ENCODE results near the gene PUM1. TPM values are rescaled to one million over a fixed set of nuclear protein-coding genes. Genes with fewer than 3 reads are reported as not detected.

PUM1 gene
- polyA plus RNA-seq, 1 donor = 71.9 TPM

DNA sequence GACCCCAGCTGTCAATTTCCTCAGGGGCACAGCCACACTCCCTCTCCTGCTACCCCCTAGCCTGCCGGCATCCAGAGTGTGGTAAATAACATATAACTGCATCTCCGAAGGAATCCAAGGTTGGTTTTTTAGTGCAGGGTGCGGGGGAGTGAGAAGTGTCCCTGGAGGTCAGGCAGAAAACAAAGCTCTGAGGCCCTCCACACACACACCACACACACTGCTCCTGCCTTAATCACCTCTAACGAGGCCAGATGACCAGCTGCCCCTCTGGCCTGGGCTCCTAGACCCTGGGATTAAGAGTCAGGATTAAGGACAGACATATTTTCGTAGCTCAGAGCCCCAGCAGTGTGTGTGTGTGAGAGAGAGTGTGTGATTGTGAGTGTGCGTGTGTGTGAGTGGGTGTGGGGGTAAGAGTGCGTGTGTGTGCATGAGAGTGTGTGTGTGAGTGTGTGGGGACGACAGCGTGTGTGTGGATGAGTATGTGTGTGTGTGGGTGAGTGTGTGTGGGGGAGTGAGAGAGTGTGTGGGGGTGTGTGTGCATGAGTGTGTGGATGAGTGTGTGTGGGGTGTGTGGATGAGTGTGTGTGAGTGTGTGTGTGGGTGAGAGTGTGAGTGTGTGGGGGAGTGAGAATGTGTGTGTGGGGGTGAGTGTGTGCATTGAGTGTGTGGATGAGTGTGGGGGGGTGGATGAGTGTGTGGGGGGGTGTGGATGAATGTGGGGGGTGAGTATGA is 171.6 kb downstream of the PUM1 start:
- Histone ChIP-seq H3K27ac (ENCODE audit: low read length) (peak overlapping the region; percentile 4), H3K4me1 (ENCODE audit: control insufficient read depth, insufficient read depth, low read length) (peaks cover 41% of the 10 kb centered on the region), H3K9me3 (ENCODE audit: control insufficient read depth, low read depth, low read length) (no peaks in the 10 kb centered on the region)

DNA sequence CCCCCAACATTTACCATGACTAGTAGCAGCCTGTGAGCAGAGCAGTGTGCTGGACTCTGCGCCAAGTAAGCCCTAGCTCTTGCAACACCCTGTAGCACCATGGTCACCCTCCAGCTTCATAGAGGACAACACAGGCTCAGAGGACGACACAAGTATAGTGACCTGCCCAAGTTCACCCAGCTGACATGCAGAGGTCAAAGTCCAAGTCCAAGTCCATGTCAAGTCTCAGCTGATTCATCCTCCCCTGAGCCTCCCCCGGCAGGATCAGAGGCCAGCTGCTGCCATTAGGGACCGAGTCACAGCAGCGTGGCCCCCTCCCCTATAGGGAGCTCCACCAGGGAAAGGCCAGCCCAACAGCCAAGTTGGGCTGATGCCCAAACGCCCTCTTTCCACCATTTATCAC is 172.8 kb downstream of the PUM1 start:
- no CpG with 5 or more reads among the region's 6 CpGs for WGBS (ENCODE audit: insufficient coverage, low lambda C conversion rate)
- peak overlapping the region; percentile 92 for H3K27ac ChIP-seq (ENCODE audit: low read length)
- no peak overlapping the region for H3K4me3 ChIP-seq (ENCODE audit: low read length)
- DNase-seq = peak; percentile 92 to 93
- H3K4me1 ChIP-seq (ENCODE audit: control insufficient read depth, insufficient read depth, low read length) = peaks cover 46% of the 10 kb centered on the region
- H3K36me3 ChIP-seq (ENCODE audit: control insufficient read depth, insufficient read depth, low read length) = no peaks in the 10 kb centered on the region
- no peaks in the 10 kb centered on the region for H3K9me3 ChIP-seq (ENCODE audit: control insufficient read depth, low read depth, low read length)
- no peaks in the 10 kb centered on the region for H3K27me3 ChIP-seq (ENCODE audit: control insufficient read depth, insufficient read depth, low read length)

More for the DNA sequence above, 171.6 kb downstream of the PUM1 start:
- no peaks in the 10 kb centered on the region for H3K36me3 ChIP-seq (ENCODE audit: control insufficient read depth, insufficient read depth, low read length)
- H3K4me3 ChIP-seq (ENCODE audit: low read length) = no peak overlapping the region
- no CpG with 5 or more reads among the region's 9 CpGs for WGBS (ENCODE audit: insufficient coverage, low lambda C conversion rate)
- no peak for DNase-seq
- no peaks in the 10 kb centered on the region for H3K27me3 ChIP-seq (ENCODE audit: control insufficient read depth, insufficient read depth, low read length)

DNA sequence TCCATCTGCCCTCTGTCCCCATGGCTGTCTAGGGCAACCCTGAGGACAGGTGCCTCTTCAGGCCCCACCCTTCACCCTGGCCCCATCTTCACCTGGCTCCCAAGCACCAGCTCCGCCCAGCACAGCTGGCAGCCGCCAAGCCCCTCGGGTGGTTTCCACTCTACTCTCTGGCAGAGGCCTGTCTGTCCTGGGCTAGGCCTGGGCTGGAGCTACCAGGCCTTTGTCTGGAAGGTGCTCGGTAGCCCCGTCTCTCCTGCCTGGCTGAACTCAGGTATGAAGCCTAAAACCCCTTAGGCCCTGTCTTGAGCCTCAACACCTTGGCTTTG is 174.3 kb downstream of the PUM1 start:
- no peaks in the 10 kb centered on the region for H3K9me3 ChIP-seq (ENCODE audit: control insufficient read depth, low read depth, low read length)
- no peak overlapping the region for H3K4me3 ChIP-seq (ENCODE audit: low read length)
- no peaks in the 10 kb centered on the region for H3K36me3 ChIP-seq (ENCODE audit: control insufficient read depth, insufficient read depth, low read length)
- DNase-seq = no peak
- peaks cover 40% of the 10 kb centered on the region for H3K4me1 ChIP-seq (ENCODE audit: control insufficient read depth, insufficient read depth, low read length)
- WGBS (ENCODE audit: insufficient coverage, low lambda C conversion rate) = no CpG with 5 or more reads among the region's 5 CpGs
- no peaks in the 10 kb centered on the region for H3K27me3 ChIP-seq (ENCODE audit: control insufficient read depth, insufficient read depth, low read length)
- H3K27ac ChIP-seq (ENCODE audit: low read length) = peak overlapping the region; percentile 92

DNA sequence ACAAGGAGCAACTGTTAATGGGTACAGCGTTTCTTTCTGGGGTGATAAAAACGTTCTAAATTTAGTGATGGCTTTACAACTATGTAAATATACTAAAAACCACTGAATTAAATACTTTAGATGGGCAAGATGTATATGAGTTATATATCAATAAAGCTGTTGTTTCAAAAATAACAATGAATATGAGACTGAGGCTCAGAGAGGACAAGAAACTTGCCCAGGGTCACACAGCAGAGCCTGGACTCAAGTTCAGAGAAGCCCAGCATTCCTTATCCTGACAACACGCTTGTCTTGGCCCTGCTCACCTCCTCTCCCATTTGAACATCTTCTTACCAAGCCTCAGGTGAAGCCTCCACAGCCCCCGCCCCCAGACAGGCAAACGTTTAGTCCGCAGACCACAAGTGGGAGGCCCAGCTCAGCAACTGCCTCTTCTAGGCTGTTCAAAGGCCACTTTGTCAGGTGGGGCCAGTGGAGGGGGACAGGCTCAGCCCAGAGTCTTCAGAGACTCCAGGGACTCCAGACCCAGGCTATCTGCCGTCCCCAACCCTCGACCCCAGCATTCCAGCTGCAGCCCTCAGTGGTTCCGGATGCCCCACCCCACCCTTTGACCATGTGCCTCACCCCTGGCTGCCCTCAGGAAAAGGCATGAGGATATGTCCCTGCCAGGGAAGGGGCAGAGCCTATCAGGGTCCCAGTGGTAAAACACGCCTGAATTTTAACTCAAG is 174.9 kb downstream of the PUM1 start:
- peak; percentile 90 to 96 for DNase-seq
- no CpG with 5 or more reads among the region's 10 CpGs for WGBS (ENCODE audit: insufficient coverage, low lambda C conversion rate)
- Histone ChIP-seq H3K27ac (ENCODE audit: low read length) (peak overlapping the region; percentile 92), H3K9me3 (ENCODE audit: control insufficient read depth, low read depth, low read length) (no peaks in the 10 kb centered on the region), H3K27me3 (ENCODE audit: control insufficient read depth, insufficient read depth, low read length) (no peaks in the 10 kb centered on the region), H3K4me3 (ENCODE audit: low read length) (no peak overlapping the region), H3K4me1 (ENCODE audit: control insufficient read depth, insufficient read depth, low read length) (peaks cover 40% of the 10 kb centered on the region), H3K36me3 (ENCODE audit: control insufficient read depth, insufficient read depth, low read length) (no peaks in the 10 kb centered on the region)

DNA sequence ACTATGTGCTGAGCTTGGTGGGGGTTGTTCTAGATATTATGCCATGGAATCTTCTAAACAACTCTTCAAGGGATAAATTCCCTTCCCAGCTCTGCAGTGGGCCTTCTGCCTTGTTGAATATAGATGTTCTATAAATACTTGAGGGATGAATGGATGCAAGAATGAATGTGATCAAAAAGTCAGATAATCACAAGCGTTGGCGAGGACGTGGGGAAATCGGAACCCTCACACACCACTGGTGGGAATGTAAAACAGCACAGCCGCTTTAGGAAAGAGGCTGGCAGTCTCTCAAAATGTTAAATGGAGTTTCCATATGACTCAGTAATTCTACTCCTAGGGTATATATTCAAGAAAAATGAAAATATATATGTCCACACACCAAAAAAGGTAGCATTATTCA is 176.0 kb downstream of the PUM1 start:
- H3K36me3 ChIP-seq (ENCODE audit: control insufficient read depth, insufficient read depth, low read length) = no peaks in the 10 kb centered on the region
- H3K27ac ChIP-seq (ENCODE audit: low read length) = peak overlapping the region; percentile 74
- no peaks in the 10 kb centered on the region for H3K9me3 ChIP-seq (ENCODE audit: control insufficient read depth, low read depth, low read length)
- peaks cover 40% of the 10 kb centered on the region for H3K4me1 ChIP-seq (ENCODE audit: control insufficient read depth, insufficient read depth, low read length)
- H3K4me3 ChIP-seq (ENCODE audit: low read length) = no peak overlapping the region
- DNase-seq = no peak
- H3K27me3 ChIP-seq (ENCODE audit: control insufficient read depth, insufficient read depth, low read length) = no peaks in the 10 kb centered on the region
- no CpG with 5 or more reads among the region's 5 CpGs for WGBS (ENCODE audit: insufficient coverage, low lambda C conversion rate)

DNA sequence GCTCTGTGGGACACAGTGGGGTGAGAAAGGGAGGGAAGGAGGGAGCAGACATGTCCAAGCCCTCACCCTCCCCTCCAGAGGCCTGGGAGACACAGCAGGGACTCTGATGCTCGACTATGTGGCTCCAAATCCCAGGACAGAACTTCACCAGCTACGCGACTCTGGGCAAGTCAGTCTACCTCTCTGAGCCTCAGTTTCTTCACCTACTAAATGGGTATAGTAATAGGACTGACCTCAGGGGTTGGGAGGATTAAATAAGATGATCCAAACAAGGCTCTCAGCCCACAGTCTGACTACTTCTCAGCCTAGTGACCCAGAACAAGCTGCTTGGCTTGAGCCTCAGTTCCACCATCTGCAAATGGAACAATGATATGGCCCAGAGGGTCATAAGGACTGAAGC is 176.5 kb downstream of the PUM1 start:
- no peaks in the 10 kb centered on the region for H3K36me3 ChIP-seq (ENCODE audit: control insufficient read depth, insufficient read depth, low read length)
- H3K27me3 ChIP-seq (ENCODE audit: control insufficient read depth, insufficient read depth, low read length) = no peaks in the 10 kb centered on the region
- DNase-seq = no peak
- WGBS (ENCODE audit: insufficient coverage, low lambda C conversion rate) = no CpG with 5 or more reads among the region's 3 CpGs
- peak overlapping the region; percentile 74 for H3K27ac ChIP-seq (ENCODE audit: low read length)
- peaks cover 40% of the 10 kb centered on the region for H3K4me1 ChIP-seq (ENCODE audit: control insufficient read depth, insufficient read depth, low read length)
- no peaks in the 10 kb centered on the region for H3K9me3 ChIP-seq (ENCODE audit: control insufficient read depth, low read depth, low read length)
- H3K4me3 ChIP-seq (ENCODE audit: low read length) = no peak overlapping the region

DNA sequence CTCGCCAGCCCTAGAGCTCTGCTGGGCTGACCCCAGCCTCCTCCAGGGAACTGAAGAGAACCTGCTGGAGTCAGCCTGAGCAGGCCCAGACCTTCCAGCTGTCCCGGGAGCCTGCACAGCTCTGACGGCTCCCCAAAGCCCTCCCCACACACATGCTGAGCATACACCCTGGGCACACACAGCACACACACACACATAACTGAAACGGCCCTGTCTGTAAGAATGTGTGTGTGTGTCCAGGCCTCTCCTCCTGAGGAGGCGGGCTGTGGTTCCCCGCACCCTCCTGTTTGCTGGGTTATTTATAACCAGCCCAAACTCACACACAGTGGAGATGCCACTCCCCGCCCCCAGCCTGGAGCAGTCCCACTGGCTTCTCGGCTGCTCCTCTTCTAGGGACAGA is 177.1 kb downstream of the PUM1 start:
- Histone ChIP-seq H3K4me3 (ENCODE audit: low read length) (no peak overlapping the region), H3K27me3 (ENCODE audit: control insufficient read depth, insufficient read depth, low read length) (no peaks in the 10 kb centered on the region), H3K27ac (ENCODE audit: low read length) (peak overlapping the region; percentile 74), H3K4me1 (ENCODE audit: control insufficient read depth, insufficient read depth, low read length) (peaks cover 36% of the 10 kb centered on the region), H3K9me3 (ENCODE audit: control insufficient read depth, low read depth, low read length) (no peaks in the 10 kb centered on the region), H3K36me3 (ENCODE audit: control insufficient read depth, insufficient read depth, low read length) (no peaks in the 10 kb centered on the region)
- DNase-seq = peak; percentile 57
- no CpG with 5 or more reads among the region's 8 CpGs for WGBS (ENCODE audit: insufficient coverage, low lambda C conversion rate)

DNA sequence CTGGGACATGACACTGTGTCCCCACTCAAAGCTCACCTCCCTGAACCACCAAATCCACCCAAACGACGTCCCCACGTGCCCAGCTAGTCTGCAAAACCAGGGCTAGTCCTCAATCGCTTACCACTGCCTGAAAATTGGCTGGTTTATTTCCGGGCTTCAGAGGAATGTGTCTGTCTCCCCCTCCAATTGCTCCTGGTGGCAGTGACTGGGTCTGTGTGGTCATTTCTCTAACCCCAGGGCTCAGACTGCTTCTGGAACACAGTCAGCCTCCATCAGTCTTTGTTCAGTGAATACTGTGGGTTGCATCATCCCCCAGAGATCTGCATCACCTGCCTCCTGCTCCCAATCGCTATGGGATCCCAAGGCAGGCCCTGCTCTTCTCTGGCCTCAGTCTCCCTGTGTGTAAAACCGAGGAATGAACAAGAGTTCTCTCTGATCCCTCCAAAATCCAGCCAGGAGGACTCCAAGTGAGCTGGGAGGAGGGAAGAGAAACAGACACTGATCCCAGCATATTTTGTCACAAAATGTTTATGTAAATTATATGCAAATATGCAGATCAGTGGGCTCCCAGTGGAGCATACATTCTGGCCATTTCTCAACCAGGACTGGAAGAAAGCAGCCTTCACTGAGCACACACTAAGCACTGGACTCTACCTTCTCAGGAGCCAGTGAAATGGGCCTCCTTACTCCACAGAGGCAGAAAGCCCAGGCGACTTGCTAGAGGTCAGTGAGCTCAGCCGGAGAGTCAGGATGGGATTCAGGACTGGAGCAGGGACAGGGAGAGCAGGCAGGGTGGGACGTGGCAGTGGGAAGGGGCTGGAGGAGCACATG is 177.8 kb downstream of the PUM1 start:
- no CpG with 5 or more reads among the region's 10 CpGs for WGBS (ENCODE audit: insufficient coverage, low lambda C conversion rate)
- H3K9me3 ChIP-seq (ENCODE audit: control insufficient read depth, low read depth, low read length) = no peaks in the 10 kb centered on the region
- peaks cover 30% of the 10 kb centered on the region for H3K4me1 ChIP-seq (ENCODE audit: control insufficient read depth, insufficient read depth, low read length)
- no peaks in the 10 kb centered on the region for H3K36me3 ChIP-seq (ENCODE audit: control insufficient read depth, insufficient read depth, low read length)
- H3K4me3 ChIP-seq (ENCODE audit: low read length) = no peak overlapping the region
- no peaks in the 10 kb centered on the region for H3K27me3 ChIP-seq (ENCODE audit: control insufficient read depth, insufficient read depth, low read length)
- no peak for DNase-seq
- H3K27ac ChIP-seq (ENCODE audit: low read length) = peak overlapping the region; percentile 74

DNA sequence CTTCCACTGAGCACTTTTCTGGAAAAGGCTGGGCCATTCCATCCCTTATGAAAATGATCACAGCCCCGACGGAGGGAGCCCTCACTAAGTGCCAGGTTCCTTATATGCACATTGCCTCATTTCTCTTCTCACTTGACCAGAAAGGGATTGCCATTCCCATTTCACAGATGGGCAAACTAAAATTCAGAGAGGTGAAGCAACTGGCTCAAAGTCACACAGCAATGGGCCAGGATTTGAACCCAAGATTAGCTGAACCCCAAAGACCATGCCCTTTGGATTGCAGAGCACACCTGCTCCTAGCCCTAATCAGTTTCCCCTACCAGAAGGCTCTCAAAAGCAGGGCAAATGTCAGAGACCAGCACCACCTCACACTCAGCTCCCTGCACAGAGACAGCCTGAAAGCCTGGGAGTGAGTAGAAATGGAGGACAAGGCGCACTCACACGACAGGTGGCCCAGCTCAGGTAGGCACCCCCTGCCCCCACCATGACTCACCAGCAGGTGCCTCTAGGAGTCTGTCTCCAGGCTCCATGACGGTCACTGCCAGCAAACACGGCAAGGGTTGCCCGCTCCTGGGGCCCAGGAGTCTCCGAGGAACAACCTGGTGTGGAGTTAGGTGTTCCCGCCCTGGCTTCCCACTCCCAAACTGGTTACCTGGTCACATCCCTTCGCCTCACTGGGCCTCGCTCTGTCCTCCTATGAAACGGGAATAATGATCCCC is 178.6 kb downstream of the PUM1 start:
- H3K27me3 ChIP-seq (ENCODE audit: control insufficient read depth, insufficient read depth, low read length) = no peaks in the 10 kb centered on the region
- no peak for DNase-seq
- H3K9me3 ChIP-seq (ENCODE audit: control insufficient read depth, low read depth, low read length) = no peaks in the 10 kb centered on the region
- H3K4me1 ChIP-seq (ENCODE audit: control insufficient read depth, insufficient read depth, low read length) = peaks cover 22% of the 10 kb centered on the region
- H3K36me3 ChIP-seq (ENCODE audit: control insufficient read depth, insufficient read depth, low read length) = no peaks in the 10 kb centered on the region
- WGBS (ENCODE audit: insufficient coverage, low lambda C conversion rate) = no CpG with 5 or more reads among the region's 12 CpGs
- no peak overlapping the region for H3K4me3 ChIP-seq (ENCODE audit: low read length)
- H3K27ac ChIP-seq (ENCODE audit: low read length) = no peak overlapping the region
